Activated CD4-positive, CD25-positive, alpha-beta regulatory T cell treated with anti-CD3 and anti-CD28 coated beads, Interleukin-2, amount 50 U/mL, for 24 hours (primary cell): ENCODE results near the gene MARCHF2.
"Not testable (repeated sequence)": the region's sequence is repeated elsewhere in the genome, so short reads cannot be mapped to it uniquely, and the experiment has no call there.

Source experiments
- ATAC-seq, 2 donors: fragments of 150-1000 bp; cut with Tn5 transposase; one replicate each; pipeline ENCODE4 v1.10.0; 2021; ENCODE audit warnings: mild to moderate bottlenecking in 1 of 2, moderate library complexity in 1 of 2

The MARCHF2 gene

GRCh38 chr19:8387688-8388611, 25.2 kb upstream of the MARCHF2 start:
- ATAC-seq, result no peak

DNA sequence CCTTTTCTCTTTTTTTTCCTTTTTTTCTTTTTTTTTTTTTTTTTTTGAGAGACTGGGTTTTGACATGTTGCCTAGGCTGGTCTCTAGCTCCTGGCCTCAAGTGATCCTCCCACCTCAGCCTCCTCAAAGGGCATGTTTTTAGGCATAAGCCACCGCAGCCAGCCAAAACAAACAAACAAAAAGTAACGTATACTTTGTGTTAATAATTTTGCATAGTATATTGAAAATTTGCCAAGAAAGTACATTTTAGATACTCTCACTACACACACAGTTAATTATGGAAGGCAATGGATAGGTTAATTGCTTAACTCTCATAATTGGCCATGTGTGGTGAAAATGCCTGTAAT, 24.5 kb upstream of the MARCHF2 start:
- no peak for ATAC-seq

DNA sequence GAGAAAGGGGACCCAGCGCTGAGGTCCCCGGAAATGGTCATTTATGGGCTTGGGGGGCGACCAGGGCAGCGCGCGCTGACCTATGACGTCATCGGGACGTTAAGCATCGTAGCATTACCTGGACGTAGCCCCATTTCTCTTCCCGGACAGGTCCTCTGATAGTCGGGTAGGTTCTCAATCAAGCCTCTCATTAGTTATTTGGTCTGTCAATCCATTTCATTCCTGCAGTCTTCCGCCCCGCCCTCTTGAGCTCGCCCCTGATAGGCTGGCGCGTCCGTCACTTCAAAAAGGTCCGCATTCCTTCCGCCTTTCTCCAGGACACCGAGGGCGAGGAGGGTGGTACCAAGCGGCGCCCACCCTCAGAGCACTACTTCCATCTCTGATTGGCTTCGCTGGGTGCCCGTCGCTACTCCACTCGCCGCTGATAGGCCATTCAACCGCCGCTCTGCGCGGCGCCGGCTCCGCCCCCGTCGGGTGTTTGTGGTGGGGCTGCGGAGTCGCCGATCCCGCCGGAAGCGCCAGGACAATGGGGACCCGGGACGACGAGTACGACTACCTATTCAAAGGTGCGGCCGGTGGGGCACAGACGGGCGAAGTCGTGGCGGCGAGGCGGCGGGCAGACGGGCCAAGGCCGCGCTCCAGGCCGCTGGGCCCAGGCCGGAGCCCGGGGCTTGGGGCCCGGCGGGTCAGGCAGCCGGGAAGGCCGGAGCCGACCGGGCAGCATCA, 23.1 kb upstream of the MARCHF2 start, which contains the start of gene RAB11B:
Gene RAB11B, plus strand, starts transcription at position 470 of the 726 bp plus-strand sequence. Its CDS starts 57 bp downstream, at position 527.
- ATAC-seq, result peak; percentile 95 to 96

DNA sequence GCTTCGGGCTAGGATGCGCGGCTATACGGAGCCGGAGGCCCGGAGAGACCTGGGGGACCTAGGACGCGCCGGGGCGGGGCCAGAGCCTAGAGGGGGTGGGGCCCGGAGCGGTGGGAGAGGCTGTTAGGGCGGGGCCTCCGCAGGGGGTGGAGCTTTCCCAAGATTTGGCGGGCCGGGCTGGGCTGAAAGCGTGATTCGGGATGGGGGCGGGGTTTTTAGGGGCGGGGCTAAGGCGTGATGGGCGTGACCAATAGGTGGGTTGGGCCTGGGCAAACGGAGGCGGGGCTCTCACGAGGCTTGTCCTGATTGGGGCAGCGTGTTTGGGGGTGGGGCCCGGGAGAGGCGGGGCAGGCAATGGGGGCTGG, 22.5 kb upstream of the MARCHF2 start:
- peak; percentile 37 to 46 for ATAC-seq

GRCh38 chr19:8391198-8392016, 21.7 kb upstream of the MARCHF2 start:
- ATAC-seq, result no peak

GRCh38 chr19:8392017-8392591, 21.0 kb upstream of the MARCHF2 start:
- no peak for ATAC-seq

- ATAC-seq, result no peak
Measured at GRCh38 chr19:8393192-8393870, 19.8 kb upstream of the MARCHF2 start.

- no peak for ATAC-seq
Measured at GRCh38 chr19:8393871-8394250, 19.2 kb upstream of the MARCHF2 start.

GRCh38 chr19:8395621-8396082, 17.5 kb upstream of the MARCHF2 start:
- no peak for ATAC-seq

- ATAC-seq, result no peak
Measured at GRCh38 chr19:8396185-8396562, 16.9 kb upstream of the MARCHF2 start.

GRCh38 chr19:8396563-8397203, 16.4 kb upstream of the MARCHF2 start:
- ATAC-seq, result peak; percentile 60 to 79

GRCh38 chr19:8397271-8397670, 15.8 kb upstream of the MARCHF2 start:
- no peak for ATAC-seq

DNA sequence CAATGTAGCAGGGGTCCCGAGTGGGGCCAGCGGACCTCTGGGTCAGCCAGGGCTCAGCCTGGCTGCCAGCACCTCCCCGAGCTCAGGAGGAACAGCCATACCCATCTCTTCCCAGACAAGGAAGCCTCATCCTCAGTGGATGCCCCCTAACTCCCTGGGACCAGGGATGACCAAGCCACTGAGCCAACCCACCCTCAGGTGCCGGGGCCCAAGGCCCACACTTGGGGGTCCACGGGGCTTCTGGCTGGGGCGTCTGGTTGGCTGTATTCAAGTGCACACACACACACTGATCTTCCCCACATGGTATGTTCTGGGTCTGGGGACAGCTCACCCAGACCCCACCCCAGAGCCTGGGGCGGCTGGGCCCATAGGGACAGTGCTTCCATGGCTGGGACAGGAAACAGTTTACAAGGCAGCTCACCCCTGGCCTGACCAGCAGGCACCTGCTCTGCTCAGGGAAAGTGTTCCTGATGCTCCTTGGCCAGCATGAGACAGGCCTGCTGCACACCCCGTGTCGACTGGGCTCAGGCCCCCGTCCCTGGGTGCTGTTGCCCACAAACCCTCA, 15.3 kb upstream of the MARCHF2 start:
- no peak for ATAC-seq

DNA sequence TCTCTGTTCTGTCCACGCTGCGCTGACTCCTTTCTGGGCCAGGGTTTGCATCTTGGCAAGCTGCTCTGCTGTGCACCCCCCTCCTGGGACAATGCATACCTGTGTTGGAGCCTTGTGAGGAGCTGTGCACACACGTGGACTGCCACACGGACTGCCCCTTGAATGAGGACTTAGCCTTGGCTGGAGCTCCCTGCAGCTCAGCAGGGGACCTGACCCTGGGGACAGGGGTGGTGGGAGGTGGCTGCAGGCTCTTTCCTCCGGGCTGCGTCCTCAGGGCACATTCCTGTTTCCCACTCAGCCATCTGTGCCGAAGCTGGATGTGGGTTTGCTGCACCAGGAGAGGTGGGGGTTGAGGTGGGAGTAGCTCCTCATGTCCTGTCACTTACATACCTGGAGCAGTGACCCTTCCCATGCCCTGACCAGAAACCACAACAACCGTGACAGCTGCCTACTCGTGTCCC, 14.8 kb upstream of the MARCHF2 start:
- no peak for ATAC-seq

DNA sequence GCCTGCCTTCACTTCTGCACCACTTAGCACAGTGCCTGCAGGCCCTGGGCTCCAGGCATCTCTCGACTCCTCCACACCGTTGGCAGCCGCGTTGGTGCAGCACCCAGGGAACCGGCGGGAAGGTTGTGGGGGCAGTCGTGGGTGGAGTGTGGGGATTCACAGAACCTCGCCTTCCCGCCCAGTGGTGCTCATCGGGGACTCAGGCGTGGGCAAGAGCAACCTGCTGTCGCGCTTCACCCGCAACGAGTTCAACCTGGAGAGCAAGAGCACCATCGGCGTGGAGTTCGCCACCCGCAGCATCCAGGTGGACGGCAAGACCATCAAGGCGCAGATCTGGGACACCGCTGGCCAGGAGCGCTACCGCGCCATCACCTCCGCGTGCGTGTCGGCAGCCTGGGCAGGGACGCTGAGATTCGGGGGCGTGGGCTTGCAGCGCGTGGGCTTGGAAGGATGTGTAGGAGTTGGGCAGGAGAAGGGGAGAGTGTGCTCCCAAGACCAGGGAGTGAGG, 13.4 kb upstream of the MARCHF2 start:
- no peak for ATAC-seq

- ATAC-seq, result no peak
Measured at GRCh38 chr19:8401981-8402411, 11.1 kb upstream of the MARCHF2 start.

DNA sequence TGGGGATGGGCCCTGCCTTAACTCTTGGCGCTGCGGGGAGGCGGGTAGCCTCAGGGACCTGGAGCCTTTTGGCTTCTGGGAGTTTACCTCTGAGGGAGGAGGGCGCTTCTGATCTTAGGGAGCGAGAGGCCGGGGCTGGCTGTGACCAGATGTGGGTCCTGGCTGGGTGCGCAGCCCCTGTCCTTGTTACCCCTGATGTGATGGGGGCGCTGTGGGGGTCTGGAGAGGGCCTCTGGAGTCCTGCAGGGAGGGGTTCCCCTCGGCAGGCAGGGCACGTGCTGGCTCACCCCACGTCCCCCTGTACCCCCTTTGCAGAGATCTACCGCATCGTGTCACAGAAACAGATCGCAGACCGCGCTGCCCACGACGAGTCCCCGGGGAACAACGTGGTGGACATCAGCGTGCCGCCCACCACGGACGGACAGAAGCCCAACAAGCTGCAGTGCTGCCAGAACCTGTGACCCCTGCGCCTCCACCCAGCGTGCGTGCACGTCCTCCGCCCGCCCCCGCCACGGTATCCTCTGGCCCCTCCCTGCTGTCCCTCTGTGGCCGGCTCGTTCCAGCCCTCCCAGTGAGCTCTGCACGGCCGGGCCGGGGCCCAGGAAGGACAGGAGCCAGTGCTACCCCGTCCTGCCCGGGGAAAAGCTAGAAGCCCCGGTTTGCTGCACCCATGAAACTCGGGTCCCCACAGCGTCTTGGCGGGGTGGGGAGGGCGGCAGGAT, 9.8 kb upstream of the MARCHF2 start:
- ATAC-seq, result no peak

DNA sequence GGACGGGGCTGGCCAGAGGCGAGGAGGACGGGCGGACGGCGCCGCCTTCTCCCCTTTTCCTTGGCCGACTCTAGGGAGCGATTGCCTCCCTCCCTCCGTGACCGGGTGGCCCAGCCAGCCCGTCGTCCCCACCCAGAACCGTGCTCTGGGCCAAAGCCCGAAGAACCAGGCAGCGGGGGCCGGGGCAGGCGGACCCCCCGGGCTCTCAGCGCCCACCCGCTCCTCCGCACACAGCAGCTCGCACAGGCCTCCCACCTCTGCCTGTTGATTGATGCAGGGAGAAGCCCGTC, 9.3 kb upstream of the MARCHF2 start:
- ATAC-seq, result no peak

- no peak for ATAC-seq
Measured at GRCh38 chr19:8404391-8405151, 8.5 kb upstream of the MARCHF2 start.

DNA sequence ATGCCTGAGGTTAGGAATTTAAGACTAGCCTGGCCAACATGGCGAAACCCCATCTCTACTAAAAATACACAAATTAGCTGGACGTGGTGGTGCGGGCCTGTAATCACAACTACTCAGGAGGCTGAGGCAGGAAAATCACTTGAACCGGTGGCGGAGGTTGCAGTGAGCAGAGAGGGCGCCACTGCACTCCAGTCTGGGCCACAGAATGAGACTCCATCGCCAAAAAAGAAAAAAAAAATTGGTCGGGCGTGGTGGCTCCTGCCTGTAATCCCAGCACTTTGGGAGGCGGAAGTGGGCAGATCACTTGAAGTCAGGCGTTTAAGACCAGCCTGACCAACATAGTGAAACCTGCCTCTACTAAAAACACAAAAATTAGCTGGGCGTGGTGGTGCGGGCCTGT, 2.4 kb upstream of the MARCHF2 start:
- not testable (repeated sequence) for ATAC-seq
